ENCODE results near the gene ALPP.
"Not testable (repeated sequence)": the region's sequence is repeated elsewhere in the genome, so short reads cannot be mapped to it uniquely, and the experiment has no call there.

The ALPP gene

GRCh38 chr2:232378735-232379151 lies at the start of gene ALPP:
Gene ALPP (plus strand): TSS chr2:232378751. CDS start chr2:232378803, 52 bp downstream.
- not testable (repeated sequence) for H3K9ac ChIP-seq, H3K4me3 ChIP-seq, H3K36me3 ChIP-seq, H4K20me1 ChIP-seq, H3K27ac ChIP-seq, H3K27me3 ChIP-seq, H3K9me3 ChIP-seq
- Histone ChIP-seq H3K4me1 (peaks cover 42% of the 10 kb centered on the region), H3K4me2 (peak within 1 kb of the TSS; percentile 36; the same call in 1 of the 2 replicates)

- peaks cover 11% of the 10 kb centered on the region; the same call in 1 of the 2 replicates for H3K36me3 ChIP-seq
- H3K4me3 ChIP-seq: no peak overlapping the region
- peaks cover 21% of the 10 kb centered on the region for H4K20me1 ChIP-seq
- H3K27me3 ChIP-seq: no peaks in the 10 kb centered on the region
- TF ChIP-seq Cebpa-rat (IDR thresholded peaks at IDR 0.05): no peak
- peaks cover 66% of the 10 kb centered on the region for H3K4me1 ChIP-seq
- no peaks in the 10 kb centered on the region for H3K9me3 ChIP-seq
- H3K9ac ChIP-seq: no peak overlapping the region
- peak overlapping the region; percentile 55; the same call in 1 of the 2 replicates for H3K27ac ChIP-seq
- H3K4me2 ChIP-seq: no peak overlapping the region
Observed at GRCh38 chr2:232329716-232330067, 48.9 kb upstream of the ALPP start.

- Histone ChIP-seq H3K9ac (no peak overlapping the region), H3K4me3 (no peak overlapping the region), H3K27me3 (no peaks in the 10 kb centered on the region), H4K20me1 (peaks cover 21% of the 10 kb centered on the region), H3K36me3 (peaks cover 12% of the 10 kb centered on the region; the same call in 1 of the 2 replicates), H3K4me2 (no peak overlapping the region), H3K9me3 (no peaks in the 10 kb centered on the region), H3K4me1 (peaks cover 60% of the 10 kb centered on the region), H3K27ac (peak overlapping the region; percentile 55; the same call in 1 of the 2 replicates)
- TF ChIP-seq Cebpa-rat (IDR thresholded peaks at IDR 0.05): no peak
Observed at GRCh38 chr2:232330068-232330999, 48.2 kb upstream of the ALPP start.

- not testable (repeated sequence) for H3K4me3 ChIP-seq, H3K27me3 ChIP-seq, H3K4me2 ChIP-seq, H3K27ac ChIP-seq, H3K9ac ChIP-seq, H3K9me3 ChIP-seq
- Histone ChIP-seq H3K36me3 (peaks cover 18% of the 10 kb centered on the region; the same call in 1 of the 2 replicates), H3K4me1 (peaks cover 58% of the 10 kb centered on the region), H4K20me1 (peaks cover 16% of the 10 kb centered on the region)
Observed at GRCh38 chr2:232331061-232331460, 47.5 kb upstream of the ALPP start.

- not testable (repeated sequence) for H3K9ac ChIP-seq, H3K27me3 ChIP-seq, H3K4me3 ChIP-seq, H3K4me2 ChIP-seq, H3K27ac ChIP-seq, H3K9me3 ChIP-seq
- Histone ChIP-seq H3K36me3 (peaks cover 22% of the 10 kb centered on the region; the same call in 1 of the 2 replicates), H4K20me1 (peaks cover 16% of the 10 kb centered on the region), H3K4me1 (peaks cover 59% of the 10 kb centered on the region)
Observed at GRCh38 chr2:232331641-232332040, 46.9 kb upstream of the ALPP start.

GRCh38 chr2:232332244-232332939 lies 46.2 kb upstream of the ALPP start:
- not testable (repeated sequence) for H3K9me3 ChIP-seq, H3K27me3 ChIP-seq, H3K9ac ChIP-seq, H3K27ac ChIP-seq, H3K4me3 ChIP-seq
- peaks cover 13% of the 10 kb centered on the region for H4K20me1 ChIP-seq
- H3K36me3 ChIP-seq: peaks cover 27% of the 10 kb centered on the region; the same call in 1 of the 2 replicates
- peaks cover 59% of the 10 kb centered on the region for H3K4me1 ChIP-seq
- H3K4me2 ChIP-seq: peak overlapping the region; percentile 18

GRCh38 chr2:232332940-232333259 lies 45.7 kb upstream of the ALPP start:
- Histone ChIP-seq H3K9me3 (no peaks in the 10 kb centered on the region), H4K20me1 (peaks cover 7% of the 10 kb centered on the region), H3K27me3 (no peaks in the 10 kb centered on the region), H3K36me3 (peaks cover 27% of the 10 kb centered on the region; the same call in 1 of the 2 replicates), H3K9ac (no peak overlapping the region), H3K4me3 (no peak overlapping the region), H3K27ac (no peak overlapping the region), H3K4me1 (peaks cover 53% of the 10 kb centered on the region), H3K4me2 (peak overlapping the region; percentile 18; the same call in 1 of the 2 replicates)
- TF ChIP-seq Cebpa-rat (IDR thresholded peaks at IDR 0.05): no peak

GRCh38 chr2:232333361-232334135 lies 45.0 kb upstream of the ALPP start:
- Histone ChIP-seq H3K4me1 (peaks cover 47% of the 10 kb centered on the region), H3K9ac (no peak overlapping the region), H3K36me3 (peaks cover 27% of the 10 kb centered on the region; the same call in 1 of the 2 replicates), H4K20me1 (peaks cover 1% of the 10 kb centered on the region), H3K4me3 (no peak overlapping the region), H3K4me2 (no peak overlapping the region), H3K27me3 (no peaks in the 10 kb centered on the region), H3K27ac (no peak overlapping the region), H3K9me3 (no peaks in the 10 kb centered on the region)
- TF ChIP-seq Cebpa-rat (IDR thresholded peaks at IDR 0.05): no peak

GRCh38 chr2:232334136-232334884 lies 44.2 kb upstream of the ALPP start:
- Histone ChIP-seq H3K36me3 (peaks cover 27% of the 10 kb centered on the region; the same call in 1 of the 2 replicates), H3K4me1 (peaks cover 39% of the 10 kb centered on the region)
- not testable (repeated sequence) for H3K27ac ChIP-seq, H3K9ac ChIP-seq, H3K4me3 ChIP-seq, H4K20me1 ChIP-seq, H3K9me3 ChIP-seq, H3K27me3 ChIP-seq, H3K4me2 ChIP-seq

GRCh38 chr2:232334885-232335205 lies 43.7 kb upstream of the ALPP start:
- not testable (repeated sequence) for H3K27me3 ChIP-seq, H3K9me3 ChIP-seq, H4K20me1 ChIP-seq, H3K4me2 ChIP-seq, H3K4me3 ChIP-seq, H3K27ac ChIP-seq, H3K9ac ChIP-seq
- H3K36me3 ChIP-seq: peaks cover 27% of the 10 kb centered on the region; the same call in 1 of the 2 replicates
- peaks cover 36% of the 10 kb centered on the region for H3K4me1 ChIP-seq

- peaks cover 31% of the 10 kb centered on the region for H3K4me1 ChIP-seq
- H3K4me3 ChIP-seq, H4K20me1 ChIP-seq, H3K9ac ChIP-seq, H3K27me3 ChIP-seq, H3K4me2 ChIP-seq, H3K9me3 ChIP-seq: not testable (repeated sequence)
- 0 out of 2 replicates have a peak overlapping the region, but pooled peaks have one; percentile 42 for H3K27ac ChIP-seq
- H3K36me3 ChIP-seq: peaks cover 27% of the 10 kb centered on the region; the same call in 1 of the 2 replicates
Observed at GRCh38 chr2:232335206-232335858, 43.2 kb upstream of the ALPP start.
